ENCODE results near the gene BMPR1B.

Gene BMPR1B

GRCh38 chr4:94970650-94971049 is 212.9 kb downstream of the BMPR1B start:
- in situ Hi-C loops (cut with HindIII; ENCODE audit: low sequenced_read_pairs) = no loop called here
- no peak for DNase-seq (ENCODE audit: low read depth)
- no peak for TF ChIP-seq CTCF (IDR thresholded peaks at IDR 0.05; ENCODE audit: low read depth, low read length, missing control alignments)
- H3K4me3 ChIP-seq (ENCODE audit: low read depth, low read length) = no peak overlapping the region

- in situ Hi-C loops (cut with HindIII; ENCODE audit: low sequenced_read_pairs) = no loop called here
- DNase-seq (ENCODE audit: low read depth) = peak; percentile 63
- no peak for TF ChIP-seq CTCF (IDR thresholded peaks at IDR 0.05; ENCODE audit: low read depth, low read length, missing control alignments)
- H3K4me3 ChIP-seq (ENCODE audit: low read depth, low read length) = no peak overlapping the region
Observed at GRCh38 chr4:94974773-94975172, 217.0 kb downstream of the BMPR1B start.

- TF ChIP-seq CTCF (IDR thresholded peaks at IDR 0.05; ENCODE audit: low read depth, low read length, missing control alignments) = no peak
- peak; percentile 78 for DNase-seq (ENCODE audit: low read depth)
- in situ Hi-C loops (cut with HindIII; ENCODE audit: low sequenced_read_pairs) = no loop called here
- no peak overlapping the region for H3K4me3 ChIP-seq (ENCODE audit: low read depth, low read length)
Observed at GRCh38 chr4:94976371-94977011, 218.7 kb downstream of the BMPR1B start.

GRCh38 chr4:94978904-94979303 is 221.1 kb downstream of the BMPR1B start:
- H3K4me3 ChIP-seq (ENCODE audit: low read depth, low read length) = no peak overlapping the region
- no peak for DNase-seq (ENCODE audit: low read depth)
- no peak for TF ChIP-seq CTCF (IDR thresholded peaks at IDR 0.05; ENCODE audit: low read depth, low read length, missing control alignments)
- in situ Hi-C loops (cut with HindIII; ENCODE audit: low sequenced_read_pairs) = no loop called here

- in situ Hi-C loops (cut with HindIII; ENCODE audit: low sequenced_read_pairs) = no loop called here
- no peak overlapping the region for H3K4me3 ChIP-seq (ENCODE audit: low read depth, low read length)
- no peak for TF ChIP-seq CTCF (IDR thresholded peaks at IDR 0.05; ENCODE audit: low read depth, low read length, missing control alignments)
Observed at GRCh38 chr4:94979621-94980020, 221.9 kb downstream of the BMPR1B start.

GRCh38 chr4:94995684-94996394 is 238.1 kb downstream of the BMPR1B start:
- TF ChIP-seq CTCF (IDR thresholded peaks at IDR 0.05; ENCODE audit: low read depth, low read length, missing control alignments) = no peak
- in situ Hi-C loops (cut with HindIII; ENCODE audit: low sequenced_read_pairs) = no loop called here
- peak overlapping the region; percentile 9 for H3K4me3 ChIP-seq (ENCODE audit: low read depth, low read length)
- DNase-seq (ENCODE audit: low read depth) = no peak

More at GRCh38 chr4:94979621-94980020, 221.9 kb downstream of the BMPR1B start:
- no peak for DNase-seq (ENCODE audit: low read depth)
